ENCODE measurements around the gene GIMAP6. TPM values are rescaled to one million over a fixed set of nuclear protein-coding genes. Genes with fewer than 3 reads are reported as not detected.

Gene GIMAP6
- total and polyA plus RNA-seq, 2 of the 4 experiments (the other 2 are of a cell fraction), result not detected

- no peak overlapping the region for H4K5ac ChIP-seq (ENCODE audit: low read depth, low read length)
- H3K9me1 ChIP-seq (ENCODE audit: insufficient read depth, low read length), result no peaks in the 10 kb centered on the region
- H3K79me1 ChIP-seq (ENCODE audit: low read depth in 1 of 2, low read length in 2 of 2), result no peaks in the 10 kb centered on the region
- no peak overlapping the region for H3K18ac ChIP-seq (ENCODE audit: low read depth, low read length)
- H3K4me3 ChIP-seq (ENCODE audit: insufficient read depth, low read depth, low read length), result no peak overlapping the region
- ATAC-seq (ENCODE audit: low read depth) (no peak), DNase-seq (no peak)
- ChIA-PET POLR2A (ENCODE audit: unreplicated experiment) (no interaction called here), CTCF (no interaction called here)
- no peak overlapping the region for H3K23ac ChIP-seq (ENCODE audit: low read depth, low read length)
- intact Hi-C loops (cut with micrococcal nuclease), result no loop called here
- H2BK5ac ChIP-seq (ENCODE audit: low read depth, low read length, poor library complexity, severe bottlenecking), result no peak overlapping the region
- no peak overlapping the region for H3K14ac ChIP-seq (replicated peaks; ENCODE audit: low read depth, low read length)
- WGBS, 2 experiments (ENCODE audit: extremely low coverage in 2 of 2, insufficient read length in 1 of 2), result no CpG with 5 or more reads among the region's 3 CpGs
- H2BK120ac ChIP-seq (ENCODE audit: low read depth, low read length), result no peak overlapping the region
- H2BK15ac ChIP-seq (ENCODE audit: low read depth, low read length), result no peak overlapping the region
- no TSS peak for BruUV-seq (replicated peaks)
- H3K27ac ChIP-seq (ENCODE audit: insufficient read depth, low read length), result no peak overlapping the region
- H2BK20ac ChIP-seq (ENCODE audit: low read depth, low read length), result no peak overlapping the region
- no peaks in the 10 kb centered on the region for H4K20me1 ChIP-seq (ENCODE audit: insufficient read depth, low read length)
- H3K9ac ChIP-seq (ENCODE audit: low read depth, low read length), result no peak overlapping the region
- no peak overlapping the region for H4K8ac ChIP-seq (ENCODE audit: low read depth in 2 of 2, low read length in 2 of 2)
- no peak overlapping the region for H2AK9ac ChIP-seq (replicated peaks; ENCODE audit: low read depth, low read length, poor library complexity)
- TF ChIP-seq CTCF (conservative IDR thresholded peaks at IDR 0.05; ENCODE audit: low read depth, low read length) (no peak), MXI1 (IDR thresholded peaks at IDR 0.05; ENCODE audit: borderline replicate concordance, low read depth, low read length) (no peak), USF2 (IDR thresholded peaks at IDR 0.05; ENCODE audit: low read depth, low read length) (no peak), NFE2L2 (IDR thresholded peaks at IDR 0.05; ENCODE audit: low read depth, low read length) (no peak), RCOR1 (IDR thresholded peaks at IDR 0.05; ENCODE audit: insufficient replicate concordance, low read length) (no peak), RAD21 (IDR thresholded peaks at IDR 0.05; ENCODE audit: low read length) (no peak), MAFK (IDR thresholded peaks at IDR 0.05; ENCODE audit: low read depth, low read length) (no peak), FOS (IDR thresholded peaks at IDR 0.05; ENCODE audit: low read depth, low read length) (no peak)
- no peak overlapping the region for H2AFZ ChIP-seq (replicated peaks; ENCODE audit: low read length, poor library complexity)
- no peaks in the 10 kb centered on the region for H3K36me3 ChIP-seq (ENCODE audit: control insufficient read depth, insufficient read depth, low read length)
- H3K4ac ChIP-seq (ENCODE audit: low read depth, low read length), result no peak overlapping the region
- H4K91ac ChIP-seq (ENCODE audit: insufficient read depth, low read depth, low read length), result no peak overlapping the region
- in situ Hi-C loops (cut with MboI; ENCODE audit: low sequenced_read_pairs), result no loop called here
- H3K4me2 ChIP-seq (ENCODE audit: low read depth, low read length), result no peak overlapping the region
- dilution Hi-C loops (cut with HindIII; ENCODE audit: low sequenced_read_pairs, unreplicated experiment), result no loop called here
- no peak overlapping the region for H2AK5ac ChIP-seq (ENCODE audit: low read depth, low read length)
- no peak overlapping the region for H3K56ac ChIP-seq (ENCODE audit: extremely low read depth, insufficient read depth, low read length)
- H3K27me3 ChIP-seq (ENCODE audit: control insufficient read depth, insufficient read depth, low read length), result no peaks in the 10 kb centered on the region
- peaks cover 10% of the 10 kb centered on the region for H3K9me3 ChIP-seq (ENCODE audit: control insufficient read depth, insufficient read depth, low read length)
- no peaks in the 10 kb centered on the region for H3K4me1 ChIP-seq (ENCODE audit: control insufficient read depth, insufficient read depth, low read length)
Observed at GRCh38 chr7:150657526-150657925, 25.3 kb upstream of the GIMAP6 start.
